Measurements from ENCODE around the gene MTTP. TPM values are rescaled to one million over a fixed set of nuclear protein-coding genes. Genes with fewer than 3 reads are reported as not detected.

Gene MTTP
- total RNA-seq, 1 donor, result not detected

DNA sequence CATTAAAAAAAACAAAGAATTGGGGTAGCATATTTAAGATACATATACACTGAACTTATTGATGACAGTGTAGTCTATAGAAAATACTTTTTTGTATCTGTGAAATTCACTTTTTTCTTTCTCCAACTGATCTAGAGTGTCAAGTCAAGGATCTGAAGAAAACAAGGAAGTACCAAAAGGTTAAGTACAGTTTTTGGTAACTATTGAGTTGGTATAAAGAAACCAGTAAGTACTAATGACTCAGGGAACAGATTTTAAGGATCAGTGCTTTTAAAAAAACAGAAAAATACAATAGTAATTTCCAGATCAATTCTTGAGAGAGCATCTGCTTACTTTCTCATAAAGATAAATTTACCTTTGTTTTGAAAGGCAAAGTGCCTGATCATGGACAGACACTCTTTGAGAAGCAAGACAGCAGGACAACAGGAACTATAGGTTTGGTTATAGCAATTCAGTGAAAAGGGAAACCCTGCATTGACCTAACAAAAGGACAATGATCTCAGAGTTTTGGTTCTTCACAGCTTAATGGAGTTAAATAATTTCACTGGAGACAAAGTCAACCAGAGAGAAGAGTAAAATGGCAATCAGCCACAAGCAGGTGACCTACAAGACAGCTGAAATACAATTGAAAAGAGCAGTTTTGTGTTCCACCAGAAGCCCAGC lies 34.2 kb upstream of the MTTP start:
- DNase-seq (ENCODE audit: low read depth), result no peak
- H3K4me3 ChIP-seq (ENCODE audit: low read depth, low read length), result no peak overlapping the region
- TF ChIP-seq, protein P1, sequence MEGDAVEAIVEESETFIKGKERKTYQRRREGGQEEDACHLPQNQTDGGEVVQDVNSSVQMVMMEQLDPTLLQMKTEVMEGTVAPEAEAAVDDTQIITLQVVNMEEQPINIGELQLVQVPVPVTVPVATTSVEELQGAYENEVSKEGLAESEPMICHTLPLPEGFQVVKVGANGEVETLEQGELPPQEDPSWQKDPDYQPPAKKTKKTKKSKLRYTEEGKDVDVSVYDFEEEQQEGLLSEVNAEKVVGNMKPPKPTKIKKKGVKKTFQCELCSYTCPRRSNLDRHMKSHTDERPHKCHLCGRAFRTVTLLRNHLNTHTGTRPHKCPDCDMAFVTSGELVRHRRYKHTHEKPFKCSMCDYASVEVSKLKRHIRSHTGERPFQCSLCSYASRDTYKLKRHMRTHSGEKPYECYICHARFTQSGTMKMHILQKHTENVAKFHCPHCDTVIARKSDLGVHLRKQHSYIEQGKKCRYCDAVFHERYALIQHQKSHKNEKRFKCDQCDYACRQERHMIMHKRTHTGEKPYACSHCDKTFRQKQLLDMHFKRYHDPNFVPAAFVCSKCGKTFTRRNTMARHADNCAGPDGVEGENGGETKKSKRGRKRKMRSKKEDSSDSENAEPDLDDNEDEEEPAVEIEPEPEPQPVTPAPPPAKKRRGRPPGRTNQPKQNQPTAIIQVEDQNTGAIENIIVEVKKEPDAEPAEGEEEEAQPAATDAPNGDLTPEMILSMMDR (IDR thresholded peaks at IDR 0.05; ENCODE audit: insufficient read depth, low read depth, low read length), result no peak

DNA sequence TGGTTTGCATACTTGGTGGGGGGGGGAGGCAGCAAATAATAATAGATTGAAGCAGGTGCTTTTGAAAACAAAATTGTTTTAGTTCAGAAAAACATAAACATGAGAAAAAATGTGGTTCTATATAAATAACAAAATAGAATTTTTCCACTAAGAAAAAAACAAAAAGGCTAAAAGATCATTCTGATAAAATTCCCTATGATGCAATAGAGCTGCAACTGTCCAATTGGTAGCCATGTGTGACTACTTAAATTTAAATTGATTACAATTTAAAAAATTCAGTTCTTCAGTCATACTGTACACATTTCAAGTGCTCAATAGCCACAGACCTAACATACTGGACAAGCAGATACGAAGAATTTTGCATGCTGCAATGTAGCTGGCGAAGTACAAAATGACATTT lies 21.8 kb upstream of the MTTP start:
- TF ChIP-seq, protein P1 (IDR thresholded peaks at IDR 0.05; ENCODE audit: insufficient read depth, low read depth, low read length), result no peak
- DNase-seq (ENCODE audit: low read depth), result no peak
- no peak overlapping the region for H3K4me3 ChIP-seq (ENCODE audit: low read depth, low read length)

DNA sequence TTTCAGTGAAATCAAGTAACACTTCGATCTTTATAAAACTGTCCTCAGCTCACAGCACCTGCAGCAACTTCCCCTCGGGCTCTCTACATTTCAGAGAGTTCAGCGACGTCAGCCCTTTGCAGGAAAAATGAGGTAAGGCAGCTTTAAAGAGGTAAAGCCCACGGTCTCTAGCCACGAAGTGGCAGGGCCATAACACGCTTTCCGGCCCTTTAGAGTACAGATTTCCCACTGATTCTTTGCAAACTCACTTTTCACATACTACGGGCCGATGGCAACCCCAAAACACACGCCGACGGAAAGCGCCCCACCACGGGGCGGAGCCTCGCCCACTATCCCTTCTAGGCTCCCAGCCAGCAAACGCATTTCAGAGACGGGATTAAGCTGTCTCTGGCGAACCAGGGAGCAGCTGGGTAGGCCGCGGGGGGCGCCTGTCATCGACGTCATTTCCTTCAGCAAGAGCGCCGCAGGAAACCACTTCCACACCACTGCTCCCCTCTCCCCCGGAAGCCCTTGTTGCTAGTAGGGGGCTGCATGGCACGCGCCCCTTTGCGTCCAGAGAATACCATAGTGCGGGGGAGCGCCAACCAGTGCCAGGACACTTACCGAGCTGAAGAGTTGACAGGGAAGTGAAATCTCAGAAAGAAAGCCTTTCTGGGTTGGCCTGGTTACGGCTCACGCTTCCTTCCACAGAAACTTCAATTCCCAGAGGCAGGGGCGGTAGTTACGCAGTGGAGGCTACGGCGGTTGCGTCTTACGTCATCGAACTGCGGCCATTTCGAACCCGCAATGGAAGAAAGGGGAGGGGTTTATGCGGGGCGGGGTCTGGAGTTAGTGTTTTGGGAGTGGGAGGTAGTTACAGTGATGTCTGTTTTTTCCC lies 11.1 kb upstream of the MTTP start, which contains the start of gene TRMT10A:
TSS of gene TRMT10A (minus strand) at position 730 of the 877 bp plus-strand sequence. CDS start 4,701 bp downstream, outside the sequence.
- H3K4me3 ChIP-seq (ENCODE audit: low read depth, low read length), result peak within 1 kb of the TSS; percentile 92
- DNase-seq (ENCODE audit: low read depth), result peak; percentile 99
- TF ChIP-seq, protein P1 (IDR thresholded peaks at IDR 0.05; ENCODE audit: insufficient read depth, low read depth, low read length), result no peak

DNA sequence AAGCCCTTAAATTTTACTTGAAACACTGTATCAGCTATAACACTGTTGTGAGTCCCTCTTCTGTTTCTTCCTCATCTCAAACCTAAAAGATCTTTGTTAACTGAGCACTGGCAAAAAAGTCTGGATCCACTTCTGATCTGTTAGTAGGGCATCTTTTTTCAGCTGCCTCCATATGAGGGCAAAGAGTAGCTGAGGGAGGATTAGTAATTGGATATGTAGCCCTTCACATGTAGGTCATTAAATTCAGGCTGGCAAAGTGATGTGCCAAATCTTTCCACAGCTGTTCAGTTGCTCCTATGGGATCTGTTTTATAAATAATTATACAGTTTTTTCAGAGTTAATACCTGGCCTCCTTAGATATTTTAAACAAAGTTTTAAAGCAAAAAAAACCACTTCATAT lies 9.7 kb upstream of the MTTP start:
- TF ChIP-seq, protein P1 (IDR thresholded peaks at IDR 0.05; ENCODE audit: insufficient read depth, low read depth, low read length), result no peak
- H3K4me3 ChIP-seq (ENCODE audit: low read depth, low read length), result no peak overlapping the region
- no peak for DNase-seq (ENCODE audit: low read depth)

DNA sequence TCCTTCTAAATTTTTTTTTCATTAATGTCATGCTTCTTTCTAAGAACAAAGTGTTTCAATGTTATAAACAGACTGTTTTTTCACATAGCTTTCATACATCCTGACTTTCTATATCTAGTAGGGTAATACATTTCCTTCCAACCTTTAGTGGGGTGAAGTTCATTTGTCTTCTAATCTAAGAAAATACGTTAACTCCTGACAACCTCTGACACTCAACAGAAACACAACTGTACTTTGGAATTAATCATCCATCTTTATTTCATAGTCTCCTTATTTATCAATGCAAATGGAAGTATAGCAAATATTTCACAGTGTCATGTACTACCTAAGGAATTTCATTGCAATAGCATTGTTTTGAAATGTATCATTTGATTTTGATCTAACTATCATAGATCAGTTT lies 2.7 kb upstream of the MTTP start:
- H3K4me3 ChIP-seq (ENCODE audit: low read depth, low read length), result no peak overlapping the region
- TF ChIP-seq, protein P1 (IDR thresholded peaks at IDR 0.05; ENCODE audit: insufficient read depth, low read depth, low read length), result no peak
- DNase-seq (ENCODE audit: low read depth), result no peak

DNA sequence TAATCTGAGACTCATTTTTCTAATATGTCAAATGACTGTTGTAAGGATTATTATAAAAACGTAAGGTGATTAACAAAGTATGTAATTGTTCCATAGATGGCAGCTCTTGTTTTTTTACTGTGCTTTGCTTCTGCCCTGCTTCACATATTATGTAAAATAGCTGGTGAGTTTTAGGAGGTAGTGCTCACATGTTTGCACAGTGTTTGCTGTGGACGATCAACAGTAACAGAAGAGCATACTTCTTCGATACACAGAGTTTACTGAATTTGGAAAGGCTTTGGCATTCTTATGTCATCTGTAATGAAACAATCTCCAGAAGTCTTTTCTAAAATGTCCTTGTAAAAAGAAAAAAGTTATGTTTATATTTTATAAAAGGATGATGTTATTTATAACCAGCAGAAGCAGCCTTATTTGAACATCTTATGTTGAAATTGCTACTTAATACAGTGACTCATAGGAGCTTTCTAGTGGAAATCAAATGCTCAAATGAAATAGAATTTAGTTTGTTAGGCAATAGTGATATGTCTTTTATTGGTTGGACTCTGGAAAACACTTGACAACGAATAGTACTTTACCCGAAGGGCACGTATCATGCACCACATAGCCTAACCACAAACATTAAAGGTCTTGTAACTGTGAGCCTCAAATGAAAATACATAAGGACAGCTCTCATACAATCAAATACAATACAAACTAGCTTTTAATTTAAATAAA lies 1.9 kb upstream of the MTTP start:
- no peak overlapping the region for H3K4me3 ChIP-seq (ENCODE audit: low read depth, low read length)
- peak; percentile 45 for DNase-seq (ENCODE audit: low read depth)
- TF ChIP-seq, protein P1 (IDR thresholded peaks at IDR 0.05; ENCODE audit: insufficient read depth, low read depth, low read length), result no peak
